ENCODE results near the gene NUDT22.

Gene NUDT22

GRCh38 chr11:64226507-64227051 is 505 bp downstream of the NUDT22 start:
- in situ Hi-C loops (cut with MboI; ENCODE audit: low sequenced_read_pairs): loop anchor here (25.0 kb wide), 1 partner anchor 111 kb away; the partner anchor contains the start of gene CCDC88B

- in situ Hi-C loops (cut with MboI; ENCODE audit: low sequenced_read_pairs): loop anchor here (25.0 kb wide), 1 partner anchor 110 kb away; the partner anchor contains the start of gene CCDC88B
These were observed 1.4 kb downstream of the NUDT22 start for GRCh38 chr11:64227405-64227956.

DNA sequence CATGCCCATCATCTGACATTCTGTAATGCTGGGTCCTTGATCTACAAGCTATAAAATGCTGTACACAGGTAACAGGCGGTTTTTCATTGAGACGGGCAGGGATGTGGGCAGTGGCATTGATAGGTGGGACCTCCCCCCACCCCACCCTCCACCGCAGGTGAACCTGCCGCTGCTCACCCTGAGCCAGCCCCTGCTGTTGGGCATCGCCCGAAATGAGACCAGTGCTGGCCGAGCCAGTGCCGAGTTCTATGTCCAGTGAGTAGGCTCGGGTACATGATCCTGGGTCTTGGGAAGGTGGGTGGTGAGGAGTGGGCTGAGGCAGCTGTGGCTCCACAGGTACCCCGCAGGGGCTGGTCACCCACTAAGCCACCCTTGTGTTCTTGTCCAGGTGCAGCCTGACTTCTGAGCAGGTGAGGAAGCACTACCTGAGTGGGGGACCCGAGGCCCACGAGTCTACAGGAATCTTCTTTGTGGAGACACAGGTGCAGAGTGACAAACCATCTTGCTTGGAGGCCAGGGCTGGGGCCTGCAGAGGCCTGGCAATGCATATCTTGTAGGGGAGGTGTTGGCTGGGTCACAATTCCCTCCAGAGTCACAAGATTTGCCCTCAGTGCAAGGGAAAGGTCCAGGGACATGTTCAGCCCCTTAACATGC is 3.1 kb downstream of the NUDT22 start:
- in situ Hi-C loops (cut with MboI; ENCODE audit: low sequenced_read_pairs): loop anchor here (25.0 kb wide), 1 partner anchor 108 kb away; the partner anchor contains the start of gene CCDC88B

- in situ Hi-C loops (cut with MboI; ENCODE audit: low sequenced_read_pairs): loop anchor here (25.0 kb wide), 1 partner anchor 108 kb away; the partner anchor contains the start of gene CCDC88B
These were observed 3.7 kb downstream of the NUDT22 start for GRCh38 chr11:64229744-64230170.

- in situ Hi-C loops (cut with MboI; ENCODE audit: low sequenced_read_pairs): loop anchor here (25.0 kb wide), 1 partner anchor 107 kb away; the partner anchor contains the start of gene CCDC88B
These were observed 4.3 kb downstream of the NUDT22 start, which contains the start of gene DNAJC4 for GRCh38 chr11:64230171-64230984. TSS of gene DNAJC4 (plus strand) at chr11:64230548. CDS start at chr11:64230855, 307 bp downstream.

GRCh38 chr11:64230985-64231365 is 4.9 kb downstream of the NUDT22 start:
- in situ Hi-C loops (cut with MboI; ENCODE audit: low sequenced_read_pairs): loop anchor here (25.0 kb wide), 1 partner anchor 106 kb away; the partner anchor contains the start of gene CCDC88B

DNA sequence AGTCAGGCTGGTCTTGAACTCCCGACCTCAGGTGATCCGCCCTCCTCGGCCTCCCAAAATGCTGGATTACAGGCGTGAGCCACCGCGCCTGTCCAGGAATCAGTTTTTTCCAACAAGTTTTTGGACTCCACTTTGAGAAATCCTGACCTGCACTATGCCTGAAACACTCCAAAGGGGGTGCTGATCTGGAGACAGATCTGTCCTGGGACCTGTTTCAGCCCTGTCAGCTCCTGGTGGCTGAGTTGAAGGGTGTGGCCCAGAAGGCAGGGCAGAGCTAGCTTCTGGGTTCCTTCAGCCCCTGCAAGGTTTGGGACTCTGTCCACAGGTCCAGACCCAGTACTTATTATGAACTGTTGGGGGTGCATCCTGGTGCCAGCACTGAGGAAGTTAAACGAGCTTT is 5.5 kb downstream of the NUDT22 start:
- in situ Hi-C loops (cut with MboI; ENCODE audit: low sequenced_read_pairs): loop anchor here (25.0 kb wide), 1 partner anchor 106 kb away; the partner anchor contains the start of gene CCDC88B

- in situ Hi-C loops (cut with MboI; ENCODE audit: low sequenced_read_pairs): loop anchor here (25.0 kb wide), 1 partner anchor 105 kb away; the partner anchor contains the start of gene CCDC88B
These were observed 6.3 kb downstream of the NUDT22 start for GRCh38 chr11:64232182-64232966.

GRCh38 chr11:64232967-64233315 is 6.9 kb downstream of the NUDT22 start:
- in situ Hi-C loops (cut with MboI; ENCODE audit: low sequenced_read_pairs): loop anchor here (25.0 kb wide), 1 partner anchor 104 kb away; the partner anchor contains the start of gene CCDC88B

DNA sequence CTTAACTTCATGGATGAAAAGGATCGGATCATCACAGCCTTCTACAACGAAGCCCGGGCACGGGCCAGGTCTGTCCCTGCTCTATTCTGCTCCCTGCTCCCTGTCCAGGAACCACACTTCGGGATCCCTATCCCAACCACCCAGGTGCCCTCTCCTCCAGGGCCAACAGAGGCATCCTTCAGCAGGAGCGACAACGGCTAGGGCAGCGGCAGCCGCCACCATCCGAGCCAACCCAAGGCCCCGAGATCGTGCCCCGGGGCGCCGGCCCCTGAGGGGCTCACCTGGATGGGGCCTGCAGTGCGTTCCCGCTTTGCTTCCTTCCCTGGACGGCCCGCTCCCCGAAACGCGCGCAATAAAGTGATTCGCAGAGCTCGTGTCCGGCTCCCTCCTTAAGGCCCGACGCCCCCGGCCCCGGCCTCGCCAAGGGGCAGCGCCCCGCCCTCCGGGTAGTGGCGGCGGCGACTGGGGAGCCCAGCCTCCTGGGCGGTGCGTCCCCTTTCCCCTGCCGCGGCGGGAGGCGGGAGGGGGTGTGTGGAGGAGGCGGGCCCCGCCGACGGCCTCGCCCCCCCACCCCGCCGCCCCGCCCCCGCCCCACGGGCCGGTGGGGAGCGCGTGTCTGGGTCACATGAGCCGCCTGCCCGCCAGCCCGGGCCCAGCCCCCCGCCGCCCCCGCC is 8.0 kb downstream of the NUDT22 start, which contains the start of gene VEGFB:
VEGFB (plus strand) TSS at position 672 of the 674 bp plus-strand sequence. CDS start 250 bp downstream, outside the sequence.
- in situ Hi-C loops (cut with MboI; ENCODE audit: low sequenced_read_pairs): loop anchor here (25.0 kb wide), 1 partner anchor 103 kb away; the partner anchor contains the start of gene CCDC88B

DNA sequence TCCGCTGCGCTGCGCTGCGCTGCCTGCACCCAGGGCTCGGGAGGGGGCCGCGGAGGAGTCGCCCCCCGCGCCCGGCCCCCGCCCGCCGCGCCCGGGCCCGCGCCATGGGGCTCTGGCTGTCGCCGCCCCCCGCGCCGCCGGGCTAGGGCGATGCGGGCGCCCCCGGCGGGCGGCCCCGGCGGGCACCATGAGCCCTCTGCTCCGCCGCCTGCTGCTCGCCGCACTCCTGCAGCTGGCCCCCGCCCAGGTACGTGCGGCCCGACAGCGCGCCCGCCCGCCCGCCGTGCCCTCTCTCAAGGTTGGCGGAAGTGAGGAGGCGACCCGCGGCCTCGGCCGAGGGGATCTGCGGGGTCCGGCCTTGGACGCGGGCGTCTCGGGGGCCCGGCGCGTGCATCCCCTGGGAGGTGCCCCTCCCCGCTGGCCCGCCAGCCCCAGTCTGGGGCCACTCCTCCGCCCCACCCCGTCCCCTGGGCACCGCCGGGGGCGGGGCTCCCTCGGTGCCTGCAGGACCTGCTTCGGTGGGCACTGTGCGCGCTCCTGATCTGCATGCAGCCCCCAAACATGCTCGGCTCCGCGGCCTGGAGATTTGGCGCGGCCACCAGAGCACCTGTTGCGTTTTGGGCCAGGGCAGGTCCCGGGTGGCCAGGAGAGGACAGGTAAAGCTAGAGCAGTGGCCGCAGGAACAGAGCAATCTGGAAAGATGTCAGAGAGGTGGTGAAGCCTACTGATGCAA is 8.7 kb downstream of the NUDT22 start:
- in situ Hi-C loops (cut with MboI; ENCODE audit: low sequenced_read_pairs): loop anchor here (25.0 kb wide), 1 partner anchor 102 kb away; the partner anchor contains the start of gene CCDC88B

DNA sequence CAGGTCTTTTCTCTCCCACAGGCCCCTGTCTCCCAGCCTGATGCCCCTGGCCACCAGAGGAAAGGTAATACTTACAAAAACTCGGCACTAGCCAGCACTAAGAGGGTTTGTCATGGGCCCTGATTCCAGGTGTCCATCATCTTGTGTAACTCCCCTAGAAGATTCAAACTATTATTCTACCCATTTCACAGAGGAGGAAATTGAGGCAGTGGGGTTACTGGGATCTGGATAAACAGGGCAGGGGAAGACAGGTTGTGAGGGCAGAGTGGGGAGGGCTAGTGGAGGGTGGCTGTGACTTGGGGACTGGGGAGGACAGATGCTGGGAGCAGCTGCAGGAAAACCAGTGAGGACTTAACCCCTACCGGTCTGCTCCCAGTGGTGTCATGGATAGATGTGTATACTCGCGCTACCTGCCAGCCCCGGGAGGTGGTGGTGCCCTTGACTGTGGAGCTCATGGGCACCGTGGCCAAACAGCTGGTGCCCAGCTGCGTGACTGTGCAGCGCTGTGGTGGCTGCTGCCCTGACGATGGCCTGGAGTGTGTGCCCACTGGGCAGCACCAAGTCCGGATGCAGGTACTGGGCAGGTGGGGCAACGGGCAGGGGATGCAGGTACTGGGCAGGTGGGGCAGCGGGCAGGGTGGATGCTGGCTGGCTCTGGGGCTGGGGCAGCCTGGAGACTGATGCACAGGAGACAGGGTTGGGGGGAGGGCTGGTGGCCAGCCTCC is 9.5 kb downstream of the NUDT22 start:
- in situ Hi-C loops (cut with MboI; ENCODE audit: low sequenced_read_pairs): loop anchor here (25.0 kb wide), 1 partner anchor 102 kb away; the partner anchor contains the start of gene CCDC88B

DNA sequence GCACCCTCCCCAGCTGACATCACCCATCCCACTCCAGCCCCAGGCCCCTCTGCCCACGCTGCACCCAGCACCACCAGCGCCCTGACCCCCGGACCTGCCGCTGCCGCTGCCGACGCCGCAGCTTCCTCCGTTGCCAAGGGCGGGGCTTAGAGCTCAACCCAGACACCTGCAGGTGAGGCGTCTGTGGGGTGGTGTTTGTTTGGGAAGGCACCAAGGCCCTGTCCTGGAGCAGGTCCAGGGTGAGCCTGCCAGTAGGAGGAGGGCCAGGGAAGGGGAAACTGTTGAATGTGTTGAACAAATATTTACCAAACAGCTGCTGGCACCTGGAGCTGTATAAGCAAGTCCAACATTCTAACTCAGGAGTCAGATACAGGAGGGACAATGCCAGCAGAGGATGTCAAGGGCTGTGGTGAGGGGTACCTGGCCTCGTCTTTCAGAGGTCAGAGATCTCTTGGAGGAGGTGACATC is 11.4 kb downstream of the NUDT22 start:
- in situ Hi-C loops (cut with MboI; ENCODE audit: low sequenced_read_pairs): loop anchor here (25.0 kb wide), 1 partner anchor 100 kb away; the partner anchor contains the start of gene CCDC88B

GRCh38 chr11:64238076-64238475 is 12.0 kb downstream of the NUDT22 start:
- in situ Hi-C loops (cut with MboI; ENCODE audit: low sequenced_read_pairs): loop anchor here (25.0 kb wide), 1 partner anchor 99 kb away; the partner anchor contains the start of gene CCDC88B

DNA sequence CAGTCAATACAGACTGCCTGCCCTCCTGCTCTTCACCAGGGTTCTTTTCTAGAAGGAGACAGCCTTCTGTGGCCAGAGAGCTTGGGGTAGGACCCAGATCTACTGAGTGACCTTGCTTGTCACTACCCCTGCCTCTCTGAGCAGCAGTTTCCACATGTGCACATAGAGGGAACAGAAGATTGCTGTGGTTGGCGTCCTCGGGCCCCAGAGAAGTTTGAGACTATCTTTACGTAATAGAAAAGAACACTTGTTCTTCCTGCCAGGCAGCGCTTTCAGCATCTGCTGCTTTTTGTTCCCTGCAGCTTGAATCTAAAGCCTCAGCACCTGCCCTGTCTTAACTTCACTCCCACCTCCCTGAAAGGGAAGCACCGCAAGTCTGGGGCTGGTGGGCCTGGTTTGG is 12.9 kb downstream of the NUDT22 start:
- in situ Hi-C loops (cut with MboI; ENCODE audit: low sequenced_read_pairs): loop anchor here (25.0 kb wide), 1 partner anchor 98 kb away; the partner anchor contains the start of gene CCDC88B

DNA sequence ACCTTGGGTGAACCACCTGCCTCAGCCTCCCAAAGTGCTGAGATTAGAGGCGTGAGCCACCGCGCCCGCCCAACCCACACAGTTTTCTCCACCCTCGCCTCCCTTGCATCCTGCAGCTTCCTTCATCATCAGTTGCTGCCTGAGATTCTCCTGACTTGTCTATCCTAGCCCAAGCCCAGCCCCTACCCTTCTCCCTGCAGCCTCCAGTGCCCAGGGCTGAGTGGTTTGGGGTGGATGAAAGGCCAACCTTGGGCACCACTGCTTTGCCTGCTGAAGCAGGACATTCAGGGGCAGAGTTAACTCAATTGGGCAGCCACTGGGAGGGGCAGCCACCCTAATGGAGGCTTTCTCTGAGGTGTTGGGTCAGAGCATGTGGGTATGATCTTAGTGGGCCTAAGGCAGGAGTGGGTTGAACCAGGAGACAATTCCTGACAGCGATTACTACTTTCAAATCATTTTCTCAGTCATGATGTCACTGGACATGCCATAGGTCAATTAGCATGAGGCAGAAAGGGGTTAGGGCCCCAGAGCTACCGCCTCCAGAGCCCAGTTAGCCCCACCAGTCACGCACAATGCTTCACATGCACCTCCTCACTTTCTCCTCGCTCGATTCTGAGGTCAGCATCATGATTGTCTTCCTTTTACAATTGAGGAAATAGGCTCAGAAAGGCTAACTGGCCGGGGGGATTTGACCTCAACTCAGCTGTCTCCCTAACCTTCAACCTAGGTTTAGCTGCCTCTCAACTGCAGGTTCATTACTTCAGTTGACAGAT is 13.8 kb downstream of the NUDT22 start:
- in situ Hi-C loops (cut with MboI; ENCODE audit: low sequenced_read_pairs): loop anchor here (25.0 kb wide), 1 partner anchor 97 kb away; the partner anchor contains the start of gene CCDC88B

Measured in HL-60/S4 treated with phorbol 12-myristate 13-acetate at 8.2 ng/mL for 4 days and 3 days (cell line).